Ectodermal cell (in vitro differentiated cells): ENCODE results near the gene FMR1. TPM values are rescaled to one million over a fixed set of nuclear protein-coding genes. Genes with fewer than 3 reads are reported as not detected.
A peak's percentile ranks its signal among the peaks of the same experiment; 100 is the strongest.

Experiments
- H3K27ac ChIP-seq: 2 replicates; pipeline ENCODE4 v1.7.0; 2013; ENCODE audit warnings: mild to moderate bottlenecking, low read depth, low read length; ENCODE audit not compliant: insufficient read depth, poor library complexity, severe bottlenecking
- H3K27me3 ChIP-seq: 2 replicates; pipeline ENCODE4 v1.7.0; 2013; ENCODE audit warnings: mild to moderate bottlenecking, low read length; ENCODE audit not compliant: insufficient read depth, control insufficient read depth, poor library complexity, severe bottlenecking
- H3K36me3 ChIP-seq: one replicate; pipeline ENCODE4 v1.7.0; 2013; ENCODE audit warnings: low read length; ENCODE audit not compliant: control insufficient read depth, insufficient read depth
- H3K4me1 ChIP-seq: one replicate; pipeline ENCODE4 v1.7.0; 2013; ENCODE audit warnings: low read length; ENCODE audit not compliant: control insufficient read depth, insufficient read depth
- H3K4me3 ChIP-seq: 2 replicates; pipeline ENCODE4 v1.7.0; 2013; ENCODE audit warnings: low read depth, low read length, control low read depth; ENCODE audit not compliant: insufficient read depth
- H3K9me3 ChIP-seq: 2 replicates; pipeline ENCODE4 v1.7.0; 2013; ENCODE audit warnings: mild to moderate bottlenecking, low read length, moderate library complexity; ENCODE audit not compliant: control insufficient read depth
- WGBS, 2 experiments: methylation state at CpG; one replicate each; pipeline ENCODE4 v1.1.7; 2013; ENCODE audit warnings: missing lambda C conversion rate in 2 of 2; 5-methylcytosine and 5-hydroxymethylcytosine counted together
- polyA plus RNA-seq, 4 experiments: library from polyadenylated mRNA; stranded (reverse); fragments of 50-300 nt; gene quantifications; one replicate each; pipeline ENCODE4 v1.2.3, GENCODE V29; 2013

FMR1 gene
- polyA plus RNA-seq (2013, experiment 1 of 4), result 55.4 TPM
- polyA plus RNA-seq (2013, experiment 2 of 4), result 58.0 TPM
- 40.0 TPM for polyA plus RNA-seq (2013, experiment 3 of 4)
- polyA plus RNA-seq (2013, experiment 4 of 4), result 46.9 TPM

DNA sequence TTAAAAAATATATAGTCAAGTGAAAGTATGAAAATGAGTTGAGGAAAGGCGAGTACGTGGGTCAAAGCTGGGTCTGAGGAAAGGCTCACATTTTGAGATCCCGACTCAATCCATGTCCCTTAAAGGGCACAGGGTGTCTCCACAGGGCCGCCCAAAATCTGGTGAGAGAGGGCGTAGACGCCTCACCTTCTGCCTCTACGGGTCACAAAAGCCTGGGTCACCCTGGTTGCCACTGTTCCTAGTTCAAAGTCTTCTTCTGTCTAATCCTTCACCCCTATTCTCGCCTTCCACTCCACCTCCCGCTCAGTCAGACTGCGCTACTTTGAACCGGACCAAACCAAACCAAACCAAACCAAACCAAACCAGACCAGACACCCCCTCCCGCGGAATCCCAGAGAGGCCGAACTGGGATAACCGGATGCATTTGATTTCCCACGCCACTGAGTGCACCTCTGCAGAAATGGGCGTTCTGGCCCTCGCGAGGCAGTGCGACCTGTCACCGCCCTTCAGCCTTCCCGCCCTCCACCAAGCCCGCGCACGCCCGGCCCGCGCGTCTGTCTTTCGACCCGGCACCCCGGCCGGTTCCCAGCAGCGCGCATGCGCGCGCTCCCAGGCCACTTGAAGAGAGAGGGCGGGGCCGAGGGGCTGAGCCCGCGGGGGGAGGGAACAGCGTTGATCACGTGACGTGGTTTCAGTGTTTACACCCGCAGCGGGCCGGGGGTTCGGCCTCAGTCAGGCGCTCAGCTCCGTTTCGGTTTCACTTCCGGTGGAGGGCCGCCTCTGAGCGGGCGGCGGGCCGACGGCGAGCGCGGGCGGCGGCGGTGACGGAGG, at the start of gene FMR1:
FMR1 (plus strand) TSS at position 728 of the 831 bp plus-strand sequence. CDS start 261 bp downstream, outside the sequence.
- peak within 1 kb of the TSS; percentile 80 for H3K27ac ChIP-seq
- 11 to 14% methylated on average over 56 to 66 of the region's 66 CpGs for whole genome bisulfite sequencing, 2 experiments
- H3K27me3 ChIP-seq, result no peaks in the 10 kb centered on the region
- H3K4me3 ChIP-seq, result peak within 1 kb of the TSS; percentile 76
- H3K4me1 ChIP-seq, result peaks cover 3% of the 10 kb centered on the region
- H3K9me3 ChIP-seq, result no peaks in the 10 kb centered on the region
- no peaks in the 10 kb centered on the region for H3K36me3 ChIP-seq

DNA sequence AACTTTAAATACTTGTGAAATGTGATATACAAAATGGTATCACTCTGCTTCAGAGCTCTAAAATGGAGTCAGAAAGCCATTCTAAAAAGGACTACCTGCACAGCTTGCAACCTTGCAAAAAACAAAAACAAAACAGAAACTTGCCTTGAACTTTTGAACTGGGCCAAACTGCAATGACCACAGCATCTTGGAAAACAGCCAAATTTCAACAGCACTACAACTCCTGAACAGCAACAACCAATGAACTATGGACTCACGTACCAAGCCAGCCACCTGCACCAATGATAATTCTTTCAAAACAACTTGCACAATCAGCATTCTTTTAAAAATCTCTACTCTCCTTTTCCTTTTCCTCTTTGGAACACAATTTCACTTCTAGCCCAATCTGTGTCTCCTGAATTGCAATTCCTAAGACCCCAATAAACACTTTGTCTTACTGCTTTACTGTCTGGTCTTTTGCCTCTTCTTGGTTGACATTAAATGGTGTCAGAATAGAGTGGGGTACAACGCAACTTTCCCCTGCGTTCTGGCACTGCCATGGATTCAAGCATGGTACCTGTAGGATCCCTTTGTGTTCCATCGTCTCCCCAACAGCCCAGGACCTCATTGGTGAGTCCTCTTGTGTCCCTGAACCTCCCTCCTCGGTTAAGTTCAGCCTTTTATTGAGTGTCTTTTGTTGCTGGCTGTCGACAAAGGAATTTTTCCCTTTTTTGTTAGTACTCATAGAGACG, 35.7 kb upstream of the FMR1 start:
- Histone ChIP-seq H3K4me3 (no peak overlapping the region), H3K36me3 (no peaks in the 10 kb centered on the region), H3K9me3 (no peaks in the 10 kb centered on the region), H3K27me3 (no peaks in the 10 kb centered on the region), H3K27ac (no peak overlapping the region), H3K4me1 (no peaks in the 10 kb centered on the region)
- 89 to 93% methylated on average over 5 to 6 of the region's 7 CpGs for WGBS, 2 experiments

DNA sequence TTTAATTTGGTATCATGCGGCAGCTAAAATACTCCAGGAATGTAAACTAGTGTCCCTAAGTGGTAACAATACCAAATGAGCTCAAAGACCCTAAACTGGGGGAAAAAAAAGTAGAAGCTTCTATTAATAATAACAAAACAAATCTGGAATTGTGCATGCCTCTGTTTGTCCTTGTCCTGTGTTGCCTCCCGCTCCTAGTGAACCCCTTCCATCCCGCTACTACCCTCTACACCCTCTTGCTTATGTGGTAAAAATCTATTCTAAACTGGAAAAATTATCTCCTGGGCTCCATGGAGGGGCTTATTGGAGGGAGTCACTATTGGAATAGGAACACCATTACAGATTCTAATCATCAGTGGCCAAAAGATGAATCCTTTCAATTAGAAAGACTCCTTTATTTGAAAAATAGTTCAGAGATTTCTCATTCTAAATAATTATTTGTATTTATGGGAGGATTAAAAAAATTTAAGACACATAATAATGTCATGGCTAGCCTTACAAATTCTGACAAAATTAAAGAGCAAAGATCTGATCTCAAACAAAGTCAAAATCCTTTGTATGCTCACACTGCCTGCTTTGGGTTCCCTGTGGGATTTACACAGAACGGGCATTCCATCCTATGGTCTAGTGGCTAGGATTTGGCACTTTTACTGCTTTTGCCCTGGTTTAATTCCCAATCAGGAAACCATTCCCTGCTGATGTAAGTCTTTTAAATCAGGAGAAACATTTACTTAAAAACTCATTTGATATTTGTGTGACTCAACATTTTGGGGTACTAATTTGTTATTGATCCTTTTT, 34.7 kb upstream of the FMR1 start:
- WGBS, 2 experiments, result 85 to 100% methylated on average over 1 to 2 of the region's 4 CpGs

DNA sequence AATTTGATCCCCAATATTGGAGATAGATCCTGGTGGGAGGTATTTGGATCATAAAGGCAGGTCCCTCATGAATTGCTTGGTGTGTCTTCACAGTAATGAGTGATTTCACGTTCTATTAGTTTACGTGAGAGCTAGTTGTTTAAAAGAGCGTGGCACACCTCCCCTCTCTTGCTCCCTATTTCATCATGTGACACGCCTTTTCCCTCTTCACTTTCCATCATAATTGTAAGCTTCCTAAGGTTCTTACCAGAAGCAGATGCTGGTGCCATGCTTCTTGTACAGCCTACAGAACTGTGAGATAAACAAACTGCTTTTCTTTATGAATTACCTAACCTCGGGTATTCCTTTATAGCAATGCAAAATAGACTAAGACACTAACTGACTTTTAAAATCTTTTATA, 34.0 kb upstream of the FMR1 start:
- no peaks in the 10 kb centered on the region for H3K27me3 ChIP-seq
- 91 to 100% methylated on average over 4 to 5 of the region's 5 CpGs for WGBS, 2 experiments
- H3K36me3 ChIP-seq, result no peaks in the 10 kb centered on the region

More for the DNA sequence above, 34.7 kb upstream of the FMR1 start:
- Histone ChIP-seq H3K27ac (no peak overlapping the region), H3K36me3 (no peaks in the 10 kb centered on the region), H3K4me1 (no peaks in the 10 kb centered on the region), H3K27me3 (no peaks in the 10 kb centered on the region), H3K9me3 (no peaks in the 10 kb centered on the region), H3K4me3 (no peak overlapping the region)

DNA sequence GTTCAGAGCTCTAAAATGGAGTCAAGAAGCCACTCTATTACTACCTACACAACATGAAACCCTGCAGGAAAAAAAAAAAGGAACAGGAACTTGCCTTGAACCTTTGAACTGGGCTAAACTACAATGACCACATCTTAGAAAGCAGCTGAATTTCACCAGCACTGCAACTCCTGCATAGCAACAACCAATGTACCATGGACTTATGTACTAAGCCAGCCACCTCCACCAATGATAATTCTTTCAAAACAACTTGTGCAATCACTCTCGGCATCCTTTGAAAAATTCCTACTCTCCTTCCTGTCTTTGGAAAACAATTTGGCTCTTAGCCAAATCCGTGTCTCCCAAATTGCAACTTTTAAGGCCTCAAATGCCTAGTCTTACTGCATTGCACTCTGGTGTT, 26.8 kb upstream of the FMR1 start:
- no peak overlapping the region for H3K27ac ChIP-seq
- H3K4me1 ChIP-seq, result no peaks in the 10 kb centered on the region
- 93% methylated on average over 2 of the region's 2 CpGs for WGBS, 2 experiments

More for the DNA sequence above, 34.0 kb upstream of the FMR1 start:
- H3K4me1 ChIP-seq, result no peaks in the 10 kb centered on the region
- no peak overlapping the region for H3K27ac ChIP-seq
- H3K9me3 ChIP-seq, result no peaks in the 10 kb centered on the region
- no peak overlapping the region for H3K4me3 ChIP-seq

DNA sequence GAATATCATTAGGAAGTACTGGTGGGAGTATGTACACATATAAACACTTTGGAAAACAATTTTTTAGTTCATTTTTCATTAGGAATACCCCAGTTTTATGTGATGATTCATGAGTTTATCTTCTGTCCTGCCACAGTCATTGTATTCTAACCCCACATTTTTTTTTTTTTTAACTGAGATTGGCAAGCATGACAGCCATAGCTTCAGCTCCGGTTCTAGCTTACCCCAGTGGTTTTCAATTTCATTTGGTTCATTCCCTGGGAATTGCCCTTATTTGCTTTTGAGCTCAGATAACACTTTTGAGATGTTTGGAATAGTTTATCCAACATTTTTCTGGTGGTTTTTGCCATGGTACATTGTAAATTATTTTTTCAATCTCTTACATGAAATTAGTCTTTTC, 21.0 kb upstream of the FMR1 start:
- Histone ChIP-seq H3K36me3 (no peaks in the 10 kb centered on the region), H3K4me1 (no peaks in the 10 kb centered on the region), H3K4me3 (no peak overlapping the region), H3K27ac (no peak overlapping the region), H3K9me3 (no peaks in the 10 kb centered on the region), H3K27me3 (no peaks in the 10 kb centered on the region)
- WGBS, 2 experiments, result 47 to 56% methylated on average over 1 of the region's 1 CpG

More for the DNA sequence above, 26.8 kb upstream of the FMR1 start:
- Histone ChIP-seq H3K4me3 (no peak overlapping the region), H3K36me3 (no peaks in the 10 kb centered on the region), H3K9me3 (no peaks in the 10 kb centered on the region), H3K27me3 (no peaks in the 10 kb centered on the region)

DNA sequence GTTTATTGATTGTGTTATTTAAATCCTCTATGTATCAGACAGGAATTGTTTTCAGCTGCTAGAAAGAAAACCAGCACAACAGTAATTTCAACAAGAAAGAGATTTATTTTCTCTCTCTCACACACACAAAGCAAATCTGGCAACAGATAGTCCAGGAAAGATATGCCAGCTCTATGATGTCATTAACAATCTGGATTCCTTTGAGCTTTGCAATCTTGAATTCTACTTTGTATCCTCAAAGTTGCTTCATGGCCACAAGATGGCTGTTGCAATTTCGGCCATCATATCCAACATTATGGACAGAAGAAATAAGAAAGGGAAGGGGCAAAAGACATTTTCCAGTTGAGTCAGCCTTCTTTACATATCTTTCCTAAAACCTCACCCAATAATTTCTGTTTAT, 19.8 kb upstream of the FMR1 start:
- Histone ChIP-seq H3K4me1 (no peaks in the 10 kb centered on the region), H3K36me3 (no peaks in the 10 kb centered on the region), H3K4me3 (no peak overlapping the region), H3K27ac (no peak overlapping the region), H3K9me3 (no peaks in the 10 kb centered on the region), H3K27me3 (no peaks in the 10 kb centered on the region)
- 92% methylated on average over 1 of the region's 1 CpG; no CpG with 5 or more reads in 1 of the 2 experiments for WGBS, 2 experiments

DNA sequence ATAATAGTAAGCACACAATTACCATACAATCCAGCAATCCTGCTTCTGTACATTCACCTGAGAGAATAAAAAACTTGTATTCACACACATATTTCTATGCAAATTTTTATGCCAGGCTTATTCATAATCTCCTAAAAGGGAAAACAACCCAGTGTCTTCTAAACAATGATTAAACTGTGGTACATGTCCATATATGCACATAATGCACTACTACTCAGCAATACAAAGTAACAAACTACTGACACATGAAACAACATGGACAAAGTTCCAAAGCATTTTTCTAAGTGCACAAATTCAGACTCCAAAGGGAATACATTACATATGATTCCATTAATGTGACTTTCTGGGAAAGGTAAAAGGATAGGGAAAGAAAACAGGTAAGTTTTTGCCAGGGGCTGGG, 18.0 kb upstream of the FMR1 start:
- H3K27ac ChIP-seq, result no peak overlapping the region
- no peaks in the 10 kb centered on the region for H3K9me3 ChIP-seq

DNA sequence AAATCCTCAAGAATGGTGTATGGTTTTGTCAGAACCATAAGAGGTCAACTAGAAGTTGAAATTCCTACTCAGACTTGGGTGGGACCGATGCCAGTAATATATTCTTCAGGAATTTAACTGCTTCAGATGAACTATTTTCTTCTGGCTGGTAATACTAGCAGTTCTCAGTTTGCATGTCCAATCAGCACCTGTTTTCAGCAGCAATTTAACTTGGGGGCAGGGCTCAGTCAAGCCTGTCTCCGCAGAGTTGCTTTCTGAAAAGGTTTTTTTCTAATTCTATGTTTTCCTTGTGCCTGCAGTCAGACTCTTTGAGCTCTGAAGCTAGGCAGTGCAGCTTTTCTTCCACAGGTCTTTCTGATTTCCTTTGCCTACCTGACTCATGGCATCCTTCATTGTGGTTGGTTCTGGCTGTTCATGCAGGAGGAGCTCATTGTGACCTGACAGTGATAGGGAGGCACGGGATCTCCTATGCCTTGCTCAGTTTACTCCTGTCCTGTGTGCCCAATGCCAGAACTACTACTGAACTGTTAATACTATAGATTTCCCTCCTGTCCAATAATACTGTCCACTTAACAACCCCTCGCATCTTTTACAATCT, 17.3 kb upstream of the FMR1 start:
- Histone ChIP-seq H3K27ac (no peak overlapping the region), H3K9me3 (no peaks in the 10 kb centered on the region), H3K36me3 (no peaks in the 10 kb centered on the region), H3K4me1 (no peaks in the 10 kb centered on the region), H3K27me3 (no peaks in the 10 kb centered on the region), H3K4me3 (no peak overlapping the region)
- WGBS, 2 experiments, result 68 to 80% methylated on average over 4 of the region's 4 CpGs

More for the DNA sequence above, 18.0 kb upstream of the FMR1 start:
- Histone ChIP-seq H3K27me3 (no peaks in the 10 kb centered on the region), H3K4me1 (no peaks in the 10 kb centered on the region), H3K4me3 (no peak overlapping the region), H3K36me3 (no peaks in the 10 kb centered on the region)
